Brain microvascular endothelial cell (primary cell): ENCODE measurements around the gene SOCS4.
A peak's percentile ranks its signal among the peaks of the same experiment; 100 is the strongest.
"Not testable (repeated sequence)": the region's sequence is repeated elsewhere in the genome, so short reads cannot be mapped to it uniquely, and the experiment has no call there.

Source experiments
- DNase-seq: peaks from one replicate; pipeline ENCODE4 v3.0.0-alpha.2; 2020
- H3K27ac ChIP-seq: fragments of 250-450 bp; sonication (Bioruptor Pico); 2 replicates; pipeline ENCODE4 v1.5.1; 2020; ENCODE audit warnings: mild to moderate bottlenecking, moderate library complexity
- H3K27me3 ChIP-seq: fragments of 250-450 bp; sonication (Bioruptor Pico); replicated peaks from 2 replicates; pipeline ENCODE4 v1.5.1; 2020; ENCODE audit warnings: mild to moderate bottlenecking
- H3K36me3 ChIP-seq: fragments of 250-450 bp; sonication (Bioruptor Pico); replicated peaks from 2 replicates; pipeline ENCODE4 v1.5.1; 2020; ENCODE audit warnings: mild to moderate bottlenecking
- H3K4me3 ChIP-seq: 2 replicates; pipeline ENCODE4 v1.5.1; 2011; ENCODE audit warnings: low read depth, mild to moderate bottlenecking, control low read depth, low read length, moderate library complexity
- CTCF ChIP-seq: IDR thresholded peaks from 2 replicates; pipeline ENCODE4 v1.5.1; 2011; ENCODE audit warnings: low read depth, mild to moderate bottlenecking, moderate library complexity, low read length, control low read depth, inconsistent platforms; ENCODE audit errors: missing control alignments
- in situ Hi-C: cut with HindIII; loops from 2 replicates; pipeline ENCODE4 v1.10.0; 2017; ENCODE audit warnings: low sequenced_read_pairs, low pct_ligation_motif_present

The SOCS4 gene

GRCh38 chr14:55005071-55005470 is 22.0 kb upstream of the SOCS4 start:
- Histone ChIP-seq H3K27ac (no peak overlapping the region), H3K27me3 (no peaks in the 10 kb centered on the region), H3K4me3 (no peak overlapping the region), H3K36me3 (no peaks in the 10 kb centered on the region)
- in situ Hi-C loops: no loop called here
- DNase-seq: peak; percentile 21
- TF ChIP-seq CTCF: no peak

GRCh38 chr14:55015006-55015405 is 12.0 kb upstream of the SOCS4 start:
- in situ Hi-C loops: no loop called here
- H3K4me3 ChIP-seq: no peak overlapping the region
- no peak for DNase-seq
- H3K27me3 ChIP-seq: no peaks in the 10 kb centered on the region
- H3K36me3 ChIP-seq: no peaks in the 10 kb centered on the region
- H3K27ac ChIP-seq: no peak overlapping the region
- no peak for TF ChIP-seq CTCF

- Histone ChIP-seq H3K27ac (no peak overlapping the region), H3K4me3 (no peak overlapping the region), H3K36me3 (no peaks in the 10 kb centered on the region), H3K27me3 (no peaks in the 10 kb centered on the region)
- TF ChIP-seq CTCF: no peak
- no peak for DNase-seq
- in situ Hi-C loops: no loop called here
Observed at GRCh38 chr14:55019968-55020554, 7.0 kb upstream of the SOCS4 start.

GRCh38 chr14:55024365-55024764 is 2.7 kb upstream of the SOCS4 start:
- in situ Hi-C loops, H3K4me3 ChIP-seq: not testable (repeated sequence)

GRCh38 chr14:55025948-55026347 is 1.1 kb upstream of the SOCS4 start:
- no peak for TF ChIP-seq CTCF
- peak overlapping the region; percentile 92 for H3K4me3 ChIP-seq
- in situ Hi-C loops: no loop called here
- no peaks in the 10 kb centered on the region for H3K27me3 ChIP-seq
- H3K36me3 ChIP-seq: no peaks in the 10 kb centered on the region
- H3K27ac ChIP-seq: peak overlapping the region; percentile 85
- no peak for DNase-seq

More at GRCh38 chr14:55024365-55024764, 2.7 kb upstream of the SOCS4 start:
- H3K27me3 ChIP-seq, H3K36me3 ChIP-seq, H3K27ac ChIP-seq, DNase-seq: not testable (repeated sequence)

GRCh38 chr14:55026441-55026792 is 619 bp upstream of the SOCS4 start:
- Histone ChIP-seq H3K27me3 (no peaks in the 10 kb centered on the region), H3K4me3 (peak overlapping the region; percentile 92), H3K36me3 (no peaks in the 10 kb centered on the region), H3K27ac (peak overlapping the region; percentile 85)
- TF ChIP-seq CTCF: no peak
- no peak for DNase-seq
- in situ Hi-C loops: no loop called here
